ENCODE data around the gene GRM3. TPM values are rescaled to one million over a fixed set of nuclear protein-coding genes. Genes with fewer than 3 reads are reported as not detected.

GRM3 gene
- total and polyA plus RNA-seq, 2 of the 13 experiments (the other 11 are each of a cell fraction or from before 2014, with no cell fraction given), result not detected

GRCh38 chr7:86598311-86598710 lies 45.4 kb upstream of the GRM3 start (continued):
- TF ChIP-seq RERE (CRISPR knock-in tag; IDR thresholded peaks at IDR 0.05; ENCODE audit: low read depth) (no peak), SMC3 (IDR thresholded peaks at IDR 0.05; ENCODE audit: low read length) (peak; percentile 27; the same call in 1 of the 2 replicates), ZNF383 (CRISPR knock-in tag; IDR thresholded peaks at IDR 0.05; ENCODE audit: borderline replicate concordance) (no peak), ZNF609 (CRISPR knock-in tag; IDR thresholded peaks at IDR 0.05; ENCODE audit: borderline replicate concordance) (no peak), WIZ (CRISPR knock-in tag; IDR thresholded peaks at IDR 0.05) (0 out of 2 replicates have a peak, but pooled peaks have one; percentile 32), SETDB1 (CRISPR knock-in tag; IDR thresholded peaks at IDR 0.05; ENCODE audit: borderline replicate concordance) (no peak), ZFP82 (CRISPR knock-in tag; IDR thresholded peaks at IDR 0.05; ENCODE audit: borderline replicate concordance) (no peak), IRF2 (CRISPR knock-in tag; IDR thresholded peaks at IDR 0.05) (no peak)

Measured in HepG2 (cell line).